Tibial nerve (tissue), 4 donors: ENCODE measurements around the gene TSTD2. TPM values are rescaled to one million over a fixed set of nuclear protein-coding genes. Genes with fewer than 3 reads are reported as not detected.
A peak's percentile ranks its signal among the peaks of the same experiment; 100 is the strongest.

Source experiments
- DNase-seq, 2 donors: peaks; one replicate each; pipeline ENCODE4 v3.0.0-alpha.2; 2019; ENCODE audit warnings: low spot score in 2 of 2
- H3K27ac ChIP-seq, 4 donors: fragments of 200-600 bp; sonication (generic) in 3 of 4; one replicate each; pipeline ENCODE4 v1.5.1; 2017 to 2019; ENCODE audit warnings: mild to moderate bottlenecking in 1 of 4
- H3K27me3 ChIP-seq, 2 donors: fragments of 200-600 bp; sonication (generic) in 1 of 2; one replicate each; pipeline versions ENCODE4 v1.5.1 to v1.6.0; 2017 to 2019
- H3K36me3 ChIP-seq, 3 donors: fragments of 200-600 bp; sonication (generic); one replicate each; pipeline ENCODE4 v1.5.1; 2018 to 2019
- H3K4me1 ChIP-seq, 4 donors: fragments of 200-600 bp; sonication (generic) in 3 of 4; one replicate each; pipeline ENCODE4 v1.5.1; 2017 to 2019
- H3K4me3 ChIP-seq, 4 donors: fragments of 200-600 bp; sonication (generic) in 3 of 4; one replicate each; pipeline ENCODE4 v1.5.1; 2017 to 2019; ENCODE audit warnings: mild to moderate bottlenecking in 1 of 4, moderate library complexity in 1 of 4
- H3K9me3 ChIP-seq, 4 donors: fragments of 200-600 bp; sonication (generic) in 3 of 4; one replicate each; pipeline ENCODE4 v1.5.1; 2017 to 2019
- CTCF ChIP-seq, 5 experiments: fragments of 200-600 bp in 3 of 5; fragments of 450-650 bp in 2 of 5; sonication (generic) in 3 of 5; IDR thresholded peaks; one replicate each; pipeline ENCODE4 v1.5.1; 2016 to 2019; ENCODE audit warnings: antibody characterized with exemption in 5 of 5, mild to moderate bottlenecking in 3 of 5, moderate library complexity in 2 of 5
- EP300 ChIP-seq, 2 donors: sonication (generic); formaldehyde crosslinking; IDR thresholded peaks; one replicate each; pipeline ENCODE4 v1.6.1; 2017; ENCODE audit warnings: antibody characterized with exemption in 2 of 2, mild to moderate bottlenecking in 1 of 2
- POLR2A ChIP-seq, 2 donors: fragments of 450-650 bp; IDR thresholded peaks; one replicate each; pipeline ENCODE4 v1.6.1; 2017; ENCODE audit warnings: antibody characterized with exemption in 2 of 2, mild to moderate bottlenecking in 2 of 2, moderate library complexity in 2 of 2
- WGBS, 2 donors: methylation state at CpG; one replicate each; pipeline ENCODE4 v1.1.5; 2018; 5-methylcytosine and 5-hydroxymethylcytosine counted together
- total RNA-seq, 4 donors: library from RNA; depleted of rRNA; stranded (reverse); fragments of >200 nt; gene quantifications; one replicate each; pipeline ENCODE4 v1.1.0, GENCODE V29; 2016

TSTD2 gene
- 10 to 100 TPM; 14.0 to 54.1 (median 23.6) TPM for total RNA-seq

- Histone ChIP-seq H3K27me3 (no peaks in the 10 kb centered on the region), H3K27ac (peak within 1 kb of the TSS; percentile 96 to 100 (median 97)), H3K4me3 (peak within 1 kb of the TSS; percentile 77 to 96 (median 90)), H3K9me3 (no peaks in the 10 kb centered on the region), H3K4me1 (peaks cover 4 to 76% (median 36%) of the 10 kb centered on the region in 4 donors), H3K36me3 (no peaks in the 10 kb centered on the region)
- WGBS, 2 donors: 0 to 1% methylated on average over 74 to 83 of the region's 83 CpGs
- peak; percentile 92 to 94 for DNase-seq
- TF ChIP-seq CTCF (IDR thresholded peaks at IDR 0.05) (peak in 2 of 5 experiments; percentile 33 to 34), POLR2A (IDR thresholded peaks at IDR 0.05) (peak; percentile 38 to 78), EP300 (IDR thresholded peaks at IDR 0.05) (peak; percentile 87 to 88)
Measured at GRCh38 chr9:97632985-97633858, at the start of gene TSTD2, which contains the start of gene NCBP1. Gene TSTD2 (minus strand): TSS chr9:97633368. CDS start chr9:97627562, 5,806 bp downstream. Gene NCBP1 (plus strand): TSS chr9:97633821. CDS start chr9:97633882, 61 bp downstream.

- Histone ChIP-seq H3K9me3 (no peaks in the 10 kb centered on the region), H3K4me3 (no peak overlapping the region), H3K4me1 (no peaks in the 10 kb centered on the region), H3K27ac (no peak overlapping the region), H3K27me3 (no peaks in the 10 kb centered on the region), H3K36me3 (peaks cover 0 to 78% (median 0%) of the 10 kb centered on the region in 3 donors)
- no peak for DNase-seq
- TF ChIP-seq POLR2A (IDR thresholded peaks at IDR 0.05) (no peak), CTCF (IDR thresholded peaks at IDR 0.05) (no peak), EP300 (IDR thresholded peaks at IDR 0.05) (no peak)
- 81 to 83% methylated on average over 1 of the region's 1 CpG for WGBS, 2 donors
Measured at GRCh38 chr9:97682242-97682641, 49.1 kb upstream of the TSTD2 start.

- H3K36me3 ChIP-seq: peaks cover 0 to 82% (median 0%) of the 10 kb centered on the region in 3 donors
- no peak for DNase-seq
- no peak overlapping the region for H3K27ac ChIP-seq
- no peaks in the 10 kb centered on the region for H3K27me3 ChIP-seq
- H3K4me3 ChIP-seq: no peak overlapping the region
- no peaks in the 10 kb centered on the region for H3K9me3 ChIP-seq
- no peaks in the 10 kb centered on the region for H3K4me1 ChIP-seq
- 59 to 65% methylated on average over 3 of the region's 3 CpGs for WGBS, 2 donors
- TF ChIP-seq EP300 (IDR thresholded peaks at IDR 0.05) (no peak), CTCF (IDR thresholded peaks at IDR 0.05) (no peak), POLR2A (IDR thresholded peaks at IDR 0.05) (no peak)
Measured at GRCh38 chr9:97675655-97676054, 42.5 kb upstream of the TSTD2 start.

- Histone ChIP-seq H3K27ac (no peak overlapping the region), H3K36me3 (peaks cover 0 to 90% (median 14%) of the 10 kb centered on the region in 3 donors), H3K9me3 (no peaks in the 10 kb centered on the region), H3K4me3 (no peak overlapping the region), H3K27me3 (no peaks in the 10 kb centered on the region), H3K4me1 (no peaks in the 10 kb centered on the region)
- DNase-seq: no peak
- WGBS, 2 donors: 92 to 94% methylated on average over 3 of the region's 3 CpGs
- no peak for TF ChIP-seq CTCF (IDR thresholded peaks at IDR 0.05)
- no peak for TF ChIP-seq EP300 (IDR thresholded peaks at IDR 0.05)
- TF ChIP-seq POLR2A (IDR thresholded peaks at IDR 0.05): no peak
Measured at GRCh38 chr9:97673922-97674321, 40.8 kb upstream of the TSTD2 start.

- H3K9me3 ChIP-seq: no peaks in the 10 kb centered on the region
- H3K27me3 ChIP-seq: no peaks in the 10 kb centered on the region
- WGBS, 2 donors: 83 to 84% methylated on average over 3 of the region's 3 CpGs
- peaks cover 0 to 96% (median 18%) of the 10 kb centered on the region in 3 donors for H3K36me3 ChIP-seq
- no peak overlapping the region for H3K4me3 ChIP-seq
- H3K27ac ChIP-seq: no peak overlapping the region
- no peak for DNase-seq
- TF ChIP-seq POLR2A (IDR thresholded peaks at IDR 0.05) (no peak), EP300 (IDR thresholded peaks at IDR 0.05) (no peak), CTCF (IDR thresholded peaks at IDR 0.05) (no peak)
- H3K4me1 ChIP-seq: no peaks in the 10 kb centered on the region
Measured at GRCh38 chr9:97672403-97672802, 39.2 kb upstream of the TSTD2 start.
